Glutamatergic neuron (in vitro differentiated cells): Measurements from ENCODE around the gene CPLX4. TPM values are rescaled to one million over a fixed set of nuclear protein-coding genes. Genes with fewer than 3 reads are reported as not detected.
A peak's percentile ranks its signal among the peaks of the same experiment; 100 is the strongest.

Source experiments
- DNase-seq: peaks from one replicate; pipeline ENCODE4 v3.0.0; 2022
- H3K27ac Mint-ChIP-seq: one replicate; pipeline ENCODE4 v1.8.0; 2020; ENCODE audit warnings: mild to moderate bottlenecking, mixed read lengths, inconsistent platforms; ENCODE audit not compliant: unreplicated experiment
- H3K27me3 Mint-ChIP-seq: one replicate; pipeline ENCODE4 v1.8.0; 2020; ENCODE audit warnings: mild to moderate bottlenecking, moderate library complexity, mixed read lengths, inconsistent platforms; ENCODE audit not compliant: unreplicated experiment
- H3K36me3 Mint-ChIP-seq: one replicate; pipeline ENCODE4 v1.8.0; 2020; ENCODE audit warnings: mild to moderate bottlenecking, mixed read lengths, inconsistent platforms; ENCODE audit not compliant: unreplicated experiment
- H3K4me1 Mint-ChIP-seq: one replicate; pipeline ENCODE4 v1.8.0; 2020; ENCODE audit warnings: mild to moderate bottlenecking, low read depth, mixed read lengths, inconsistent platforms; ENCODE audit not compliant: unreplicated experiment
- H3K4me3 Mint-ChIP-seq: one replicate; pipeline ENCODE4 v1.8.0; 2020; ENCODE audit warnings: mild to moderate bottlenecking, mixed read lengths, inconsistent platforms; ENCODE audit not compliant: unreplicated experiment
- H3K9me3 Mint-ChIP-seq: one replicate; pipeline ENCODE4 v1.8.0; 2020; ENCODE audit warnings: mild to moderate bottlenecking, moderate library complexity, mixed read lengths, inconsistent platforms; ENCODE audit not compliant: unreplicated experiment
- total RNA-seq: library from RNA; stranded (reverse); fragmentation: NEBNext Ultra II Directional; extraction: Animal tissue kit (Norgen Biotek cat#: 25700); gene quantifications from one replicate; pipeline ENCODE4 v1.2.1, GENCODE V29; 2021; ENCODE audit not compliant: unreplicated experiment
- TF ChIP-seq, protein P1 (sequence below): fragments of 200-600 bp; sonication (generic); IDR thresholded peaks from one replicate; pipeline ENCODE4 v1.5.0; 2021; ENCODE audit not compliant: partially characterized antibody, unreplicated experiment

CPLX4 gene
- total RNA-seq, 1 donor from 2014 or later, result not detected

GRCh38 chr18:59278793-59279192, 39.7 kb downstream of the CPLX4 start:
- H3K4me1 Mint-ChIP-seq, result no peaks in the 10 kb centered on the region
- H3K36me3 Mint-ChIP-seq, result no peaks in the 10 kb centered on the region
- H3K27ac Mint-ChIP-seq, result no peak overlapping the region
- TF ChIP-seq, protein P1, sequence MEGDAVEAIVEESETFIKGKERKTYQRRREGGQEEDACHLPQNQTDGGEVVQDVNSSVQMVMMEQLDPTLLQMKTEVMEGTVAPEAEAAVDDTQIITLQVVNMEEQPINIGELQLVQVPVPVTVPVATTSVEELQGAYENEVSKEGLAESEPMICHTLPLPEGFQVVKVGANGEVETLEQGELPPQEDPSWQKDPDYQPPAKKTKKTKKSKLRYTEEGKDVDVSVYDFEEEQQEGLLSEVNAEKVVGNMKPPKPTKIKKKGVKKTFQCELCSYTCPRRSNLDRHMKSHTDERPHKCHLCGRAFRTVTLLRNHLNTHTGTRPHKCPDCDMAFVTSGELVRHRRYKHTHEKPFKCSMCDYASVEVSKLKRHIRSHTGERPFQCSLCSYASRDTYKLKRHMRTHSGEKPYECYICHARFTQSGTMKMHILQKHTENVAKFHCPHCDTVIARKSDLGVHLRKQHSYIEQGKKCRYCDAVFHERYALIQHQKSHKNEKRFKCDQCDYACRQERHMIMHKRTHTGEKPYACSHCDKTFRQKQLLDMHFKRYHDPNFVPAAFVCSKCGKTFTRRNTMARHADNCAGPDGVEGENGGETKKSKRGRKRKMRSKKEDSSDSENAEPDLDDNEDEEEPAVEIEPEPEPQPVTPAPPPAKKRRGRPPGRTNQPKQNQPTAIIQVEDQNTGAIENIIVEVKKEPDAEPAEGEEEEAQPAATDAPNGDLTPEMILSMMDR, result no peak
- no peak overlapping the region for H3K4me3 Mint-ChIP-seq
- H3K9me3 Mint-ChIP-seq, result no peaks in the 10 kb centered on the region
- H3K27me3 Mint-ChIP-seq, result peaks cover 12% of the 10 kb centered on the region
- DNase-seq, result no peak

GRCh38 chr18:59276047-59276446, 42.4 kb downstream of the CPLX4 start:
- Mint-ChIP-seq H3K4me3 (no peak overlapping the region), H3K9me3 (no peaks in the 10 kb centered on the region), H3K4me1 (no peaks in the 10 kb centered on the region), H3K27ac (no peak overlapping the region), H3K36me3 (no peaks in the 10 kb centered on the region), H3K27me3 (peaks cover 16% of the 10 kb centered on the region)
- no peak for DNase-seq
- TF ChIP-seq, protein P1, result no peak

- DNase-seq, result no peak
- Mint-ChIP-seq H3K4me3 (no peak overlapping the region), H3K9me3 (no peaks in the 10 kb centered on the region), H3K36me3 (no peaks in the 10 kb centered on the region), H3K4me1 (no peaks in the 10 kb centered on the region), H3K27me3 (peaks cover 17% of the 10 kb centered on the region), H3K27ac (no peak overlapping the region)
- TF ChIP-seq, protein P1, result no peak
Observed at GRCh38 chr18:59275406-59275949, 43.0 kb downstream of the CPLX4 start.

- Mint-ChIP-seq H3K36me3 (no peaks in the 10 kb centered on the region), H3K27ac (no peak overlapping the region), H3K4me3 (peak overlapping the region; percentile 56), H3K9me3 (peaks cover 3% of the 10 kb centered on the region), H3K27me3 (peaks cover 20% of the 10 kb centered on the region), H3K4me1 (peaks cover 4% of the 10 kb centered on the region)
- no peak for DNase-seq
- TF ChIP-seq, protein P1, result no peak
Observed at GRCh38 chr18:59274533-59274928, 43.9 kb downstream of the CPLX4 start.

- Mint-ChIP-seq H3K27me3 (peaks cover 21% of the 10 kb centered on the region), H3K27ac (no peak overlapping the region), H3K4me1 (peaks cover 4% of the 10 kb centered on the region), H3K9me3 (peaks cover 3% of the 10 kb centered on the region), H3K4me3 (peak overlapping the region; percentile 70), H3K36me3 (no peaks in the 10 kb centered on the region)
- TF ChIP-seq, protein P1, result no peak
- peak; percentile 32 for DNase-seq
Observed at GRCh38 chr18:59273759-59274532, 44.5 kb downstream of the CPLX4 start.
